Right renal cortex interstitium (tissue), 3 donors: ENCODE data around the gene TCEAL9. TPM values are rescaled to one million over a fixed set of nuclear protein-coding genes. Genes with fewer than 3 reads are reported as not detected.
A peak's percentile ranks its signal among the peaks of the same experiment; 100 is the strongest.
"Not testable (repeated sequence)": the region's sequence is repeated elsewhere in the genome, so short reads cannot be mapped to it uniquely, and the experiment has no call there.

Experiments used
- DNase-seq, 3 donors: peaks; one replicate each; pipeline ENCODE4 v3.0.0-alpha.2; 2013; ENCODE audit warnings: low read depth in 3 of 3, low spot score in 2 of 3
- polyA plus RNA-seq, 3 donors: library from polyadenylated mRNA; unstranded; fragments of 120-200 nt; gene quantifications; one replicate each; pipeline ENCODE4 v1.2.1, GENCODE V29; 2013; ENCODE audit not compliant: insufficient read length in 3 of 3

Gene TCEAL9
- polyA plus RNA-seq, 3 donors: 231 to 248 (median 239) TPM

DNA sequence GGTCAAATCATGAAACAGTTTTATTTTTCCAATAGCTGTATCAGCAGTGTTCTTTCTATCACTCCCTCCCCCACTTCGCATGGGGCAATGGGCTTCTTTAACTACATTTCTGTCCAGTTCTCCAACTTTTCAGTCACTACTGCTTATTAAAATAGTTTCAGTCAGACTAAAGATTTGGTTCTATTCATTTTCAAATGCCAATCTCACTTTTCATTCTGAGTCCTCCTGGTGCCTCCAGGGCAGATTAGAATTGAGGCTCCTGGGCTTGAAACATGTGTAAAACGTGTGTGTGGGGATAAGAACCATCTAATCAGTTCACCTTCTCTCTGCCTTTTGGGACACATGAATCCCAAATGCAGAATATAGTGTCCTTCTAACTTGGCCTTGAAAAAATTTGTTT lies 16.6 kb downstream of the TCEAL9 start:
- no peak for DNase-seq

DNA sequence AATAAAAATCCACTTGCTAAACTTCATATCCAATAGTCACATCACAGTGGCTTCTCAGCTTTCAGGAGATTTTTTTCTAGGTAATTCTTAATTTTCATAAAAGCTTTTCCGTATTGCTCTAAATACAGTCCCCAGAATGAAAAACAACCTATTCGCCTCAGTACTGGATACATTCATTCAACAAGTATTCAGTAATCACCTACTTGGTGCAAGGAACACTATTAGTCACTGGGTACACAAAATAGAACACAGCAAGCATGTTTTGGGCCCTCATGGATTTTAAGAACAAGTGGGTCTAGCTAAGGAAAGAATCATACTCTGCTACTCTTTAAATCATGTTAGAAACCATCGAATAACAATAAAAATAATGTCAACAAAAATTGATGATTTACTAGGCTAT lies 17.3 kb downstream of the TCEAL9 start:
- DNase-seq: no peak

DNA sequence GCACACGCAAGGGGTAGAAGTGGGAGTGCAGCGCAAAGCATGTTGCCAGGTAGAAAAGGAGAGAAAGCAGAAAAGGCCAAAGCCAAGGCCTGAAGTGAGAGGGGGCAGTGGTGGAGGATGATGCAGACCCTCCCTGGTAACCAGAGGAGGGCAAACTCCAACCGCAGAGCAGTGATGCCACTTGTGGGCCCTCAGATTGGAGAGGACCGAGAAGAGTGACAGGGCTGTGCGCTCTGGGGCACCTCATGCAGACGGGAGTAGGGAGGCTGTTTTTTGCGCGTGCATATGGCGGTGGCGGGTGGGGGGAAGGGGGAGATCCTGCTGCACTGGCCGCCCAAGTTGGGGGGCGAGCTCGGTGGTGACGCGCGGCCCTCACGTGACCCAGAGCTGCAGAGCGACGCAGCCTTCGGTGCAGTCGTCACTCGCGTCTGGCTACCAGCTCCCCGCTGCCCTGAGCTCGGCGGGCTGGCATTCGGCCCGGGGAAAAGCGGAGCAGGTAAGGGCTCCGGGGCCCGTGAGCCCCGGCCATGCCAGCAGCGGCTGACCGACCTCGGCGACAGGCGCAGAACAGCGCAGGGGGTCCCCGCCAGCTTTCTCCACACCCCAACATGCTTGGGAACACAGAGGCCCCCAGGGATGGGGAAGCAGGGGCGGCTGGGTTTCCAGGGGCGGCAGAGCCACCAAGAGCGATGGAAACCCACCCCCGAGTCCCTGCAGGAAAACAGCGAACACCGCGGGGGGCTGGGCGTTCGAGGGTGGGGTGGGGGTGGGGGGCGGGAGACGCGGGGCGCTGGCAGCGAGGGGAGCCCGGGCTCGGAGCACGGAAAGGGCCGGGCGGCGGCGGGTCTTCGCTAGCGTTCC lies 20.0 kb downstream of the TCEAL9 start, which contains the start of gene BEX3:
Gene BEX3 (plus strand): TSS at position 421 of the 861 bp plus-strand sequence. CDS start 984 bp downstream, outside the sequence.
- DNase-seq: peak in 1 of 3 donors; percentile 47

DNA sequence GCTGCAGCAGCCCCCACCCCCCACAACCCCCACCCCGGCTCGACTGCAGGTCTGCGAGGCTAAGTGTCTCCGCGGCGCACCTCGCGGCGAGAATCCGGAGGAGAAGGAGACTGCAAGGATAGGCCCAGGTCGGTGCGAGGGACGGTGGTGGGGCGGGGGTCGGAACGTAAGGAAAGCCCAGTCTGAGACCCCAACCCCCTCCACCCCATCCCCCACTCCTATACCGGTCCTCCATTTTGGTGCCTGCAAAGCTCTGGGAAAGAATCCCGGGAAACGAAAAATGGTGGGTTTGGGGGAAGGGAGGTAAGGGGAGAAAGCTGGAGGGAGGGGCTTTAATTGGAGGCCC lies 20.6 kb downstream of the TCEAL9 start:
- no peak for DNase-seq

DNA sequence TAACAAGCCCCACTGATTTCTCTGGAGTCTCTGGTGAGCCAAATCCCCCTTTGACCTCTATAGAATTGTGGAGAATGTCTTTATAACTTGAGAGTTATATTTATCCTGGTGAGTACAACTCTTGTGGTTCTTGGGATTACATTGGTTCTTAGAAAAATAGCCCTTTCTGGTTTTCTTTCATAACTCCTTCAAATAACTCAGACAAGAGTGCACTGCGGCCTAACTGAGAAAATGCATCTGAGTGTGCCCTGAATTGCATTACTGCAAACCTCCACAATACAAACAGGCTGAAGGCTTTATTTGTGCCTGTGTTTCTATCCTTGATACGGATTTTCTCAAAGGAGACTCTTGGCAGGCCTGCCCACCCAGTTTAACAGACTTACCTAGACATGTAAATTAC lies 22.7 kb downstream of the TCEAL9 start:
- DNase-seq: no peak

DNA sequence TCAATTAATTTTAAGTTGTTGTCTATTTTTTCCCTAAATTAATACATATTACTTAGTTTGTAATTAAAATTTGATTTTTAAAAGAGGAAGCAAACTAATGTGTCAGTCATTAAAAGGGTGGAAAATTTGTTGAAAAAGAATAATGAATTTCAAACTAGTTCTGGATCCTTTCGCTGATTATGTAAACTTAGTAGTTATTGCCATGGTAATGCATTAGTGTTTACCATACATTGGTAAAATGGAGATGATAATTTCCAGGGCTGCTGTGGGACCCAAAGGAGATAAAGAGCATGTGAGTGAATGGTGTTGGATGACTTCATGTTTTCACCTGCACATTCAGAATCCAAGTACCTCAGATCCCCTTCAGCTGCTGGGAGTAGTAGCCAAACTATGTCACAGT lies 26.6 kb downstream of the TCEAL9 start:
- no peak for DNase-seq

DNA sequence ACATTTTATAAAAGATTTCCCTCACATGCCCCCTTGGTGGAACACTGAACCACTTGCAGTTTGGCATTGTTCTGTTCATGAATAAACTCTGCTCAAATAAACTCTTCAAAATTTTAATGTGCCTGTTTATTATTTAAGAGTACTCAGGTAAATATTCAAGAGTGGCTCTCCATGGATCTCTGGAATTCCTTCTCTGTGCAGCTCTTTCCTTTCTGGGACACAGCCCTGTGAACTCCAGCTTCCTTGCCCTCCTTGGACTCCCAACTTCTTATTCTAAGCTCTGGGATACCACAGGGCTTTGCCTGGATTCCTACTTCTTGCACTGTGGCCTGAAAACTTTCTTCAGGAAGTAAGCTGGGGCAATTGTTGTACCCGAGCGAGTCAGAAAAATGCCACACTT lies 28.4 kb downstream of the TCEAL9 start:
- no peak for DNase-seq

DNA sequence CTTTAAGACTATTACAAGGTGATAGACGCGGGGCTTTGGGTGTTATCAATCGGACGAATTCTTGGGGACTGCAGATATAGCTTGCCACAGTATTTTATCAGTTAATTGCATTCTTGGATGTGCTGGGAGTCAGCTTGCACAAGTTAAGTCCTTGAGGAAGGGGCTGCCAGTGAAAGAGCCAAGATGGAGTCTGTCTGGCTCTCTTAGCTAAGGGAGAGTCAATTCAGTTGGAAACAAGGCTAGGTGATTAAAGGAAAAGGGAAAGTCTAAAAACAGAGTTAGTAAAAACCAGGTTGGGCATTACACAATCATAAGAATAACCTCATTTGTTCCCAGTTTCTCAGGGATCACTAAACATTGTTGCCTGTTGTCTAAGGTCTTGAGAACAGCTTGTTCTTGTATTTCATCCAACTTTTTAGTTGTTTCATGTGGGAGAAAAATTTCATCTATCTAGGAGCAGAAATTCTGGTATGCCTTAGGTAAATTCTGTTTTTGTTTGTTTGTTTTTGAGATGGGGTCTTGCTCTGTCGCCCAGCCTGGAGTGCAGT lies 29.1 kb downstream of the TCEAL9 start:
- DNase-seq: not testable (repeated sequence)

DNA sequence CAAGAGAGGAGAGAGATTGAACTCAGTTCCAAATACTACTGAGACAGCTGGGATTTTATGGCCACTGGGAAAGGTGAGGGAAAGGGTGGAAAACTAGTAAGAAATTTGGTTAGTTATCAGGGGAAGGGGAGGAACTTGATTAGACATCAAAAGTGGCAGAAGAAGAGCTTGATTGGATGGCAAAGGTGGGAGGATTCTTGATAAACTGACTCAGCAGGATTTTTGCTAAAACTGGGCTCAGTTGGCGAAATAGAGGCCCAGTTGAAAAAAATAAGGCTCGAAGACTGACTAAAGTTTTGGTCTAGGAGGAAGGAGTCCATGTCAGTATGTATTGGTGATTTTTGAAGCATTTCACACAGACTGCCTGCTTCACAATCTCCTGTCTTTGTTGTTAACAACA lies 30.0 kb downstream of the TCEAL9 start:
- DNase-seq: no peak

DNA sequence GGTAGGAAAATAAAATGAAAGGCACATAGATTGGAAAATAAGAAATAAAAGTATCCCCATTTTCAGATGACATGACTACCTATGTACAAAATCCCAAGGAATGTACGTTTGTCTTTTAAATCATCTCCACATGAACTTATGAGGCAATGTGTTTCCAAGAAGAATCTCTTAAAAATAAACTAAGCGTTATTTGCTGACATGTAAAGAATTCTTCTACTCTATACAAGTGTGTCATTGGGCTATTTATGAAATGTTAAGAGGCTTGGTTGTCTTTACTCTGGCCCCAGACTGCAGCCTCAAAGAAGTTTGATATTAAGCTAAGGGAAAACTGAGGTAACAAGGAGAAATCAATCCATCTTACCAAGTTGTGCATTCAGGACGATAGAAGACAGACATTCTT lies 37.2 kb downstream of the TCEAL9 start:
- DNase-seq: no peak

DNA sequence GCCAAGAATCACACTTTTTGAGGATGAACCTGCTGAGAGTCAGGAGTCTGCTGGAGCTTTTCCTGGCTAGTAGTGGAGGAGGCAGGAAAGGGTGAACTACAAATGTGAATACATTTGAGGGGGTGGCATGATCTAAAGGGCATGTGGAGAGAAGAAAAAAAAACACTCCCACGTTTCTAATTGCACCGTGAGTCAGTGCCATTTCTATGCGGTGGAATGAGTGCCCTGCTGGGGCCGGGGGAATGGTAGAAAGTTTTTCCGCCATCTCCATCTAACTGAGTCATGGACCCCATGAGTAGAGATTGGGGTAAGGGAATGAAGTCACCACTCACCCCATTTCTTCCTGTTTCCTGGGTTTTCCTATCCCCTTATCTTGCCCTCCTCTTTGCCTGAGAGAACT lies 39.9 kb downstream of the TCEAL9 start:
- DNase-seq: no peak

DNA sequence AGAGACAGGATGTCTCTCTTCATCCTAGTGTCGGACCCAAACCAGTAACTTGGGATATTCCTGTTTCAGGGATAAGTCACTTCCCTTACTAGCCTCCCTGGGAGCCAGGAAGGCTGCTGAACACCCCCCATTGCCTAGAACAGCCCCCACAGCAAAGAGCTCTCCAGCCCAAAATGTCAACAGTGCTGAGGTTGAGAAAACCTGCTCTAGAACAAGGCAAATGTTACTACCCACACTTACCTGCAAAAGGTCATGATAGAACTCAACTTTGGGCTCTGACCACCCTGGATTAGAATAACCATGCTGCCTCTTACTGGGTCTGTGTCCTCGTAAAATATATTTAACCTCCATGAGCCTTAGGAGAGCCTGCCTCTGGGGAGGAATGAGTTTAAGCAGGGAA lies 40.4 kb downstream of the TCEAL9 start:
- DNase-seq: no peak

DNA sequence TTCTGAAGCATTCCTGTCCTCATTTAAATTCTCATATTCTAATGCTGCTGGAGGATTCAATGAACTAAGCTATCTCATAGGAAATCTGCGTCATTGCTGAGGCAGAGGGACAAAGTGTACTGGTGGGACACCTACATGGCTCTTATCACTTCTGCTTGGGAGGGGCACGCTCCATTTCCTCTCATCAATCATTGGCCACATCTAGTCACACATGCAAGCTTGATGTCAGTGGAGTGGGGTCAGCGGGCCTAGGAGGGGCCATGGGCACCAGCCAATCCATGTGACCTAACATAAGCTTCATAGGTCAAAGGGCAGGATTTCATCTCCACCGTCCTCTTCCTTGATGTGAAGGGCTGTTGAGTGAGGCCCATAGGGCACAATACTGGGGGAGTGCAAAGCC lies 41.4 kb downstream of the TCEAL9 start:
- no peak for DNase-seq

DNA sequence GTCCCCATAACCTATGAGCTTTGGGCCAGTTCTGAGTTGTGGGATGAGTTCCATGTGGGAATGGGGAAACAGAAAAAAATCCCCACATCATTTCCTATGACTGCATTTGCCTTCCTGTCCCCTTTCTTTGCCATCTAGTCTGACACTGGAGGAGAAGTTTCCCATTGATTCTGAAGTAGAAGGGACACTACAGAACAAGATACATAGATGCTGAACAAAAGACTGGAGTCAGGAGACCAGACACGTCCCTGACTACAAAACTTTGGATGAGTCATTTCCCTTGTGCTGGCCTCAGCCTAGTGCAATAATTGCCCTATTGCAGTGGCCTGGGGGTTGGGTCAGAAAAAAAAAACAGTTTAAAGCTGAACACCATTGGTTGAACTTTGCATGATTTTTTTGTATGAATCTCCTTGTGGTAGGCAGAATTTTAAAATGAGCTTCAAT lies 42.1 kb downstream of the TCEAL9 start:
- DNase-seq: no peak

DNA sequence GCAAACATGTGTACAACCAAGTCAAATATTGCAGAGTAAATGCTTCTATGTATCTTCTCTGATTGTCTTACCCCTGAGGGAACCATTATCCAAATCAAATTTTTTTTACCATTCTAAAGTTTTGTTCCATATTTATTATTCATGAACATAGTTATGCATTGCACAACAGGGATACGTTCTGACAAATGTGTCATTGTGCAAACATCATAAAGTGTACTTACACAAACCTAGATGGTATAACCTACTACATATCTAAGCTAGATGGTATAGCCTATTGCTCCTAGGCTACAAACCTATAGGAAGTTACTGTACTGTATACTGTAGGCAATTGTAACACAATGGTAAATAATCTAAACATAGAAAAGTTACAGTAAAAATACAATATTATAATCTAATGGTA lies 43.4 kb downstream of the TCEAL9 start:
- no peak for DNase-seq

DNA sequence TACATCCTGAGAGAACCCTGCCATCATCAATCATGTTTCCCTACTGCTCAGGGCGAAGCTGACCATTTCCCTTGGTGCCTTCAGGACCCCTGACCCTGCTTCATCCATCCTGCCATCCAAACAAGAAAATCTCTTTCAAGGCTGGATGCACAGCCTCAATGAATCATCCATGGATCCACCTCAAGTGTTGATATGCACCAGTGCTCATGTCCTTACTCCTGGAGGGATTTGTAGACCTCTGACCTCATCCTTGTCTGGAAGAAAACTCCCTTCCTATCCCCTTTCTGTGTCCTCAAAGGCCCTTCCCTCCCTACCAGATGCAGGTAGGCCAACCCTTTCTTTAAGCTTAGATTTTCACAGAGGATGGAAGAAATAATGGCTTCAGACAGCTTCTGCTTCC lies 44.6 kb downstream of the TCEAL9 start:
- no peak for DNase-seq

DNA sequence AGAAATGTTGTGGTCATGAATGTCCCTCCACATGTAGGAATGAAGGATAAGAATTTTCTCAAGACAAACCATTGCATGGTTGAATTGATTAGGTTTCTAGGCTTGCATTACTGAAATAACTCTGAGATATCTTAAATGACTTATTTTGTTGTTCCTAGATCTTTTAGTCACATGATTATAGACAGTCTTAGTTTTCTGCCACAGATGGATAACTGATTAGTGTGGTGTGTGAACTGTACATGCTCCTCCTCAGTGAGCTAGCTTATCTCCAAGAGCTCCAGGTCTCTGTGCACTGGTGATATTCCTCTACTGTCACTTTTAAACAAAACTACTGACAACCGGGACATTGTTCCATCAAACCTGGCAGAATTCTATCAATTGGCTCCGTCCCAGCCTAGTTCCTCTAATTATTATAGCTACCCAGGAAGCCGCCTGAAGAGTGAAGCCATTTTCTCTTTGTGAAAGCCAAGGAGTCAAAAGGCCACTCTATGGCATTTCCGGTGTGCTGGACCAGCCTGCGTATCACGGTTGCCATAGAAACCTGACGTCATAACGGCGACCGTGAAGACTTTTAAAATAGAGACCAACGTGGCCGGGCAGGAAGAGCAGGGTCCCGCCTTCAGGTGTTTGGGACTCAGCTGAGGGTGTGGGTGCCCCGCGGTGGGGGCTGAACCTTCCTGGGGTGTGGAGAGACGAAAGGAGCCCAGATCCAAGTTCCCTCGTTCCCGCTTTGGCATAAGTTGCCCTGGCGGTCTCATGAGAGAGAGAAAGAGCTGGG lies 48.1 kb downstream of the TCEAL9 start:
- peak; percentile 62 to 69 (median 66) for DNase-seq

DNA sequence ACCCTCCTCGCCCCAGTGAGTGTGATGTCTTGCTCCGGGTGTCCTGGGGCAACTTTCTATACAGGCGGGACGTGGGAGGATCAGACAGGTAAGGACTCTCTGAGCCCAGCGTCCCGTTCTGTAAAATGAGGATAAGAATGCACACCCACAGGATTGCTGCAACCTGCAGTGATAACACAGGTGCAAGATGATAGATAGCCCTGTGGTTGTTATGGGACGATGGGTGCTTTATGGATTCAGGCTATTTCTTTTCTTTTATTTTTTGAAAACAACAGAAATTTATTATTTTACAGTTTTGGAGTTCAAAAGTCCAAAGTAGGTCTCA lies 48.7 kb downstream of the TCEAL9 start:
- DNase-seq: no peak

DNA sequence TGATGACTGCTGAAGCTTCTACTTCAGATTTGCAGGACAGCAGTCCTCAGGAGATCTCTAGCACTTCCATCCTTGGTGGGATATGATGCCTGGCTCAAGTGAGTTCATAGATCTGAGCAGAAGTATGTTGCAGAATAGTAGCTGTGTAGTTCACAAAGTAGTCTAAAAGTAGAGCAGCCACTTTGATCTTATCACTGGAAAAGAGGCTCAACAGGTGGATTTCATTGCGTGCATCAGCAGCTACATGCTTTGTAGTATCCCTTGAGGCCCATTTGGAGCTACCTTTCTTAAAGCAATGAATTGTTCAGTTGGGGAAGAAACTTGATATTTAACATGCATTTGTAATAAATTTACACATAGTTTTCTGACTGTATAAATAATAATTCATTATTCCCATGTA lies 50.0 kb downstream of the TCEAL9 start:
- DNase-seq: no peak

DNA sequence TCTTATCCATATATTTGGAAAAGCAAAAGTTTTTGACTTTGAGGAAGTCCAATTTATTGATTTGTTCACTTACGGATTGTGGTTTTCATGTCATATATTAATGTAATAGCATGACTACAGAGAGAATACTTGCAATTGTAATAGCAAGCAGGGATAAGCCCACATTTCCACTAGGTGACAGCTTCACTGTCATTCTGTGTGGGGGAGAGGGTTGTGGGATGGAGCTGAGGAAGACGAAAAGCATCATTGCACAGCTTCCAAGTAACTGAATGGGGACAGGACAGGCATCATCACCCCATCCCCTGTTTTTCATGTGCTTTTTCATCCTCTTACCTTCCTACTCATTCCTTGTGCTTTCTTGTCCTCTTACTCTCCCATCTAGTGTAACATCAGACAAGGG lies 51.5 kb downstream of the TCEAL9 start:
- DNase-seq: no peak
